HCT116 (cell line): Measurements from ENCODE around the gene LRP1. TPM values are rescaled to one million over a fixed set of nuclear protein-coding genes. Genes with fewer than 3 reads are reported as not detected.

Experiments
- ATAC-seq: fragments of 200-7000 bp; cut with Tn5 transposase; 2 replicates; pipeline ENCODE4 v1.9.1; 2020; ENCODE audit warnings: mild to moderate bottlenecking, moderate library complexity
- BruUV-seq: library from RNA; stranded (reverse); fragments of 400-500 nt; replicated peaks from 2 replicates; lab custom pipeline; 2021; lab: Mats Ljungman, UMichigan
- CTCF ChIA-PET: fragments of 300-600 bp; sonication (Branson Sonifier 250); formaldehyde crosslinking; loops from one replicate; lab custom pipeline; 2021; ENCODE audit warnings: antibody characterized with exemption; lab: Charles Lee
- POLR2A ChIA-PET: fragments of 300-600, 350-600 bp; sonication (Branson Sonifier 250); formaldehyde crosslinking; loops from one replicate; lab custom pipeline; 2021; ENCODE audit warnings: antibody characterized with exemption; lab: Charles Lee
- RAD21 ChIA-PET, 2 experiments: fragments of 300-600 bp; sonication (Branson Sonifier 250); formaldehyde crosslinking; loops; one replicate each; lab custom pipeline; 2023; ENCODE audit warnings: low total read pairs in 2 of 2; ENCODE audit not compliant: uncharacterized antibody in 2 of 2, unreplicated experiment in 2 of 2, low non-redundant PET in 1 of 2; lab: Charles Lee
- DNase-seq: peaks from one replicate; pipeline ENCODE4 v3.0.0-alpha.2; 2010; ENCODE audit warnings: low read depth, low spot score
- H2AFZ ChIP-seq: fragments of 200-600 bp; shearing (Covaris generic), sonication (generic); 2 replicates; pipeline ENCODE4 v1.6.1; 2017; ENCODE audit warnings: low read depth, mixed run types, mixed read lengths, antibody characterized with exemption, low read length; ENCODE audit not compliant: poor library complexity, severe bottlenecking
- H3K27ac ChIP-seq: 2 replicates; pipeline ENCODE4 v1.5.1; 2012; ENCODE audit warnings: low read depth, low read length
- H3K27me3 ChIP-seq: fragments of 200-600 bp; sonication (generic); 2 replicates; pipeline ENCODE4 v1.6.1; 2016; ENCODE audit warnings: mixed run types, low read length, mixed read lengths; ENCODE audit not compliant: insufficient read depth
- H3K36me3 ChIP-seq, 2 experiments: fragments of 200-500 bp in 1 of 2; fragments of 200-600 bp in 1 of 2; sonication (Bioruptor generic) in 1 of 2; sonication (generic) in 1 of 2; 2 replicates each; pipeline versions ENCODE4 v1.5.1 to v1.6.1; 2014 to 2016; ENCODE audit warnings: low read length in 2 of 2, inconsistent platforms in 1 of 2, mixed read lengths in 1 of 2, mixed run types in 1 of 2; ENCODE audit not compliant: insufficient read depth in 2 of 2, control insufficient read depth in 1 of 2
- H3K4me1 ChIP-seq, 2 experiments: fragments of 200-600 bp in 1 of 2; sonication (generic) in 1 of 2; 2 replicates each; pipeline versions ENCODE4 v1.5.1 to v1.6.1; 2012 to 2017; ENCODE audit warnings: low read length in 2 of 2, inconsistent platforms in 1 of 2, mild to moderate bottlenecking in 1 of 2, mixed read lengths in 1 of 2, mixed run types in 1 of 2, moderate library complexity in 1 of 2; ENCODE audit not compliant: insufficient read depth in 2 of 2, control insufficient read depth in 1 of 2
- H3K4me2 ChIP-seq: fragments of 200-600 bp; sonication (generic); 2 replicates; pipeline ENCODE4 v1.6.1; 2017; ENCODE audit warnings: mixed run types, low read length, mixed read lengths
- H3K4me3 ChIP-seq, 2 experiments: fragments of 200-600 bp in 1 of 2; sonication (generic) in 1 of 2; replicated peaks in 1 of 2; 2 replicates each; pipeline ENCODE4 v1.5.1; 2011 to 2016; ENCODE audit warnings: low read length in 2 of 2, control low read depth in 1 of 2, low read depth in 1 of 2, mild to moderate bottlenecking in 1 of 2, mixed read lengths in 1 of 2, mixed run types in 1 of 2
- H3K79me2 ChIP-seq: fragments of 200-600 bp; sonication (generic); 2 replicates; pipeline ENCODE4 v1.6.1; 2017; ENCODE audit warnings: mild to moderate bottlenecking, mixed run types, low read length, moderate library complexity, mixed read lengths; ENCODE audit not compliant: insufficient read depth
- H3K9ac ChIP-seq: fragments of 200-600 bp; sonication (generic); 2 replicates; pipeline ENCODE4 v1.6.1; 2016; ENCODE audit warnings: low read length, mixed read lengths
- H3K9me2 ChIP-seq: fragments of 200-600 bp; sonication (generic), shearing (Covaris generic); 2 replicates; pipeline ENCODE4 v1.6.1; 2017; ENCODE audit warnings: mixed run types, mild to moderate bottlenecking, moderate library complexity; ENCODE audit not compliant: insufficient read depth
- H3K9me3 ChIP-seq, 2 experiments: fragments of 200-500 bp in 1 of 2; fragments of 200-600 bp in 1 of 2; sonication (Bioruptor generic) in 1 of 2; sonication (generic) in 1 of 2; 2 replicates each; pipeline ENCODE4 v1.6.1; 2014 to 2017; ENCODE audit warnings: low read length in 2 of 2, mixed read lengths in 2 of 2, inconsistent platforms in 1 of 2, low read depth in 1 of 2, mild to moderate bottlenecking in 1 of 2, mixed run types in 1 of 2, moderate library complexity in 1 of 2; ENCODE audit not compliant: control insufficient read depth in 1 of 2, insufficient read depth in 1 of 2
- H4K20me1 ChIP-seq: fragments of 200-600 bp; sonication (generic), shearing (Covaris generic); 2 replicates; pipeline ENCODE4 v1.6.1; 2017; ENCODE audit warnings: mixed run types, mild to moderate bottlenecking, moderate library complexity; ENCODE audit not compliant: insufficient read depth
- CBX3 ChIP-seq: IDR thresholded peaks from 2 replicates; pipeline ENCODE4 v1.6.1; 2012; ENCODE audit warnings: low read depth
- EGR1 ChIP-seq: IDR thresholded peaks from 2 replicates; pipeline ENCODE4 v1.6.1; 2012; ENCODE audit warnings: low read depth
- ELF1 ChIP-seq: IDR thresholded peaks from 2 replicates; pipeline ENCODE4 v1.6.1; 2012; ENCODE audit warnings: low read depth, borderline replicate concordance
- FOSL1 ChIP-seq: IDR thresholded peaks from 2 replicates; pipeline ENCODE4 v1.6.1; 2012; ENCODE audit warnings: low read depth
- JUND ChIP-seq: IDR thresholded peaks from 2 replicates; pipeline ENCODE4 v1.6.1; 2012
- POLR2A ChIP-seq: IDR thresholded peaks from 2 replicates; pipeline ENCODE4 v1.7.0; 2011; ENCODE audit warnings: borderline replicate concordance; ENCODE audit not compliant: insufficient read depth, insufficient read length; ENCODE audit errors: extremely low read depth
- POLR2AphosphoS5 ChIP-seq: IDR thresholded peaks from 2 replicates; pipeline ENCODE4 v1.6.1; 2011; ENCODE audit warnings: mild to moderate bottlenecking, low read depth, low read length, moderate library complexity
- RAD21 ChIP-seq: IDR thresholded peaks from 2 replicates; pipeline ENCODE4 v1.6.1; 2012; ENCODE audit warnings: low read depth, mild to moderate bottlenecking
- SRF ChIP-seq: IDR thresholded peaks from 2 replicates; pipeline ENCODE4 v1.6.1; 2012; ENCODE audit warnings: low read depth
- TCF7L2 ChIP-seq: IDR thresholded peaks from 2 replicates; pipeline ENCODE4 v1.7.0; 2011; ENCODE audit warnings: borderline replicate concordance, inconsistent platforms; ENCODE audit not compliant: insufficient read depth, insufficient read length; ENCODE audit errors: extremely low read depth
- intact Hi-C: fragments of 100-400 bp; cut with micrococcal nuclease; formaldehyde crosslinking; loops from 2 replicates; pipeline ENCODE4 v1.10.0; 2022
- total RNA-seq: library from RNA; stranded (reverse); gene quantifications from one replicate; pipeline ENCODE4 v1.2.1, GENCODE V29; 2021; ENCODE audit not compliant: unreplicated experiment
- TF ChIP-seq, protein P1 (sequence below): IDR thresholded peaks from 2 replicates; pipeline ENCODE4 v1.6.1; 2011; ENCODE audit warnings: mild to moderate bottlenecking, low read length, moderate library complexity; ENCODE audit not compliant: insufficient replicate concordance; ENCODE audit errors: extremely low read depth

The LRP1 gene
- total RNA-seq, 1 experiment from 2014 or later: 12.0 TPM

- no peak overlapping the region for H3K9ac ChIP-seq
- DNase-seq (no peak), ATAC-seq (no peak)
- intact Hi-C loops: no loop called here
- no peak overlapping the region for H2AFZ ChIP-seq
- H3K4me3 ChIP-seq: no peak overlapping the region
- peaks cover 0 to 4% of the 10 kb centered on the region in 2 experiments; a peak in 2 of 4 replicates for H3K36me3 ChIP-seq
- no peaks in the 10 kb centered on the region for H3K27me3 ChIP-seq
- ChIA-PET CTCF (no interaction called here), POLR2A (no interaction called here), RAD21 (no interaction called here)
- H3K9me3 ChIP-seq: no peaks in the 10 kb centered on the region
- TF ChIP-seq ELF1 (no peak), JUND (no peak), POLR2AphosphoS5 (no peak)
- TF ChIP-seq, all 23 proteins: peak for 0
- Histone ChIP-seq H3K4me1 (peaks cover 0 to 8% of the 10 kb centered on the region in 2 experiments; a peak in 1 of 4 replicates), H3K27ac (no peak overlapping the region), H3K9me2 (no peaks in the 10 kb centered on the region), H3K79me2 (no peaks in the 10 kb centered on the region), H3K4me2 (no peak overlapping the region), H4K20me1 (no peaks in the 10 kb centered on the region)
- BruUV-seq: no TSS peak
Measured at GRCh38 chr12:57134949-57135348, 6.7 kb downstream of the LRP1 start.

DNA sequence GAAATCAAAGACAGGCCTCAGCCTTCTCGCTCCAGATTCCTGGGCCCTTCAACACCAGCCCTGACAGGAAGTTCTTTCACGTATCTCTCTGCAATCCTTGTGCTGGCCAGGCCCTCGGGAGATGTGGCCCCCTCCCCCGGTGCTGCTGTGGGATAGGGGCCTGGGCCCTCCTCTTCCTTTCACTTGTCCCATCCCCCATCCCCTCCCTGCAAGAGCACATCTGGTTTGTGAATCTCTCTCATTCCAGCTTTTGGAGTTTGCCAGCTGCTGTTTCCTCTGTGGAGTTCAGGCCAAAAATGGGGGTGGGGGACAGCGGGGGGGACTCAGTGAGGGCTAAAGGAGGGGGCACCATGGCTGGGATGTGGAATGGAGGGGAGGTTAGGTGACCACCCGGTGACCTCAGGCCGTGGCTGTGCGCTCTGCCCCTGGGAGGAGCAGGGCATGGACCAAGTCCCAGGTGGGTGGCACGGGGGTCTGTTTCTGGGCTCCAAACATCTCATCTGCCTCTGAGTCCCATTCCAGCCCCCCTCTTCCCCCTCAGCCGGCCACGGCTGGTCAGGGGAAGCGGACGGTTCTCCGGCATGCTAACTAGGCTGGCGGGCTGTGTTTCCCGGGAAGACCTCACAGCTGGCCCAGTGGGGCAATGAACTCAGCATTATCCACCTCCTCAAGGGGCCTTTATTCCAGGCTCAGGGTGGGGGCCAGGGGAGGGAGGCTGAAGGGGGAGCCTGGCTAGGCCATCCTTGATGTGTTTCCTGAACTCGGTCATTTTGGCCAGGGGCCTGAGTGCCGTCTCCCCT is 7.4 kb downstream of the LRP1 start:
- no peak for ATAC-seq
- no TSS peak for BruUV-seq

More for the DNA sequence above, 7.4 kb downstream of the LRP1 start:
- intact Hi-C loops: no loop called here
- H3K4me2 ChIP-seq: no peak overlapping the region
- POLR2A ChIA-PET: no interaction called here
- H3K36me3 ChIP-seq: peaks cover 0 to 4% of the 10 kb centered on the region in 2 experiments; a peak in 2 of 4 replicates
- no peak overlapping the region for H3K4me3 ChIP-seq
- no peaks in the 10 kb centered on the region for H3K9me2 ChIP-seq
- H2AFZ ChIP-seq: no peak overlapping the region
- H3K9me3 ChIP-seq: no peaks in the 10 kb centered on the region
- TF ChIP-seq, protein P1, sequence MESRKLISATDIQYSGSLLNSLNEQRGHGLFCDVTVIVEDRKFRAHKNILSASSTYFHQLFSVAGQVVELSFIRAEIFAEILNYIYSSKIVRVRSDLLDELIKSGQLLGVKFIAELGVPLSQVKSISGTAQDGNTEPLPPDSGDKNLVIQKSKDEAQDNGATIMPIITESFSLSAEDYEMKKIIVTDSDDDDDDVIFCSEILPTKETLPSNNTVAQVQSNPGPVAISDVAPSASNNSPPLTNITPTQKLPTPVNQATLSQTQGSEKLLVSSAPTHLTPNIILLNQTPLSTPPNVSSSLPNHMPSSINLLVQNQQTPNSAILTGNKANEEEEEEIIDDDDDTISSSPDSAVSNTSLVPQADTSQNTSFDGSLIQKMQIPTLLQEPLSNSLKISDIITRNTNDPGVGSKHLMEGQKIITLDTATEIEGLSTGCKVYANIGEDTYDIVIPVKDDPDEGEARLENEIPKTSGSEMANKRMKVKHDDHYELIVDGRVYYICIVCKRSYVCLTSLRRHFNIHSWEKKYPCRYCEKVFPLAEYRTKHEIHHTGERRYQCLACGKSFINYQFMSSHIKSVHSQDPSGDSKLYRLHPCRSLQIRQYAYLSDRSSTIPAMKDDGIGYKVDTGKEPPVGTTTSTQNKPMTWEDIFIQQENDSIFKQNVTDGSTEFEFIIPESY: no peak
- no peak for TF ChIP-seq FOSL1
- no peak for TF ChIP-seq SRF
- no peak for TF ChIP-seq TCF7L2
- TF ChIP-seq RAD21: no peak
- TF ChIP-seq CBX3: no peak
- TF ChIP-seq EGR1: no peak
- TF ChIP-seq POLR2A: no peak
- TF ChIP-seq ELF1: no peak
- TF ChIP-seq, all 23 proteins: peak for 0
- DNase-seq: no peak
- no peaks in the 10 kb centered on the region for H3K27me3 ChIP-seq
- H3K9ac ChIP-seq: no peak overlapping the region
- no peaks in the 10 kb centered on the region for H3K79me2 ChIP-seq
- H3K27ac ChIP-seq: no peak overlapping the region
- RAD21 ChIA-PET: no interaction called here
- H4K20me1 ChIP-seq: no peaks in the 10 kb centered on the region
- CTCF ChIA-PET: interaction anchor here (1.3 kb wide), 1 partner anchor 8 kb away, joined by 5 read pairs; the partner anchor contains the start of gene LRP1
- peaks cover 0 to 8% of the 10 kb centered on the region in 2 experiments; a peak in 1 of 4 replicates for H3K4me1 ChIP-seq
